B cell (primary cell): ENCODE results near the gene MED22. TPM values are rescaled to one million over a fixed set of nuclear protein-coding genes. Genes with fewer than 3 reads are reported as not detected.
A peak's percentile ranks its signal among the peaks of the same experiment; 100 is the strongest.

ENCODE experiments used
- ATAC-seq: fragments of 200-7000 bp; cut with Tn5 transposase; one replicate; pipeline ENCODE4 v1.10.0; 2021; ENCODE audit warnings: low read depth, mild to moderate bottlenecking, moderate number of reproducible peaks, moderate library complexity
- CTCF ChIA-PET: fragments of 350-600 bp; sonication (Branson Sonifier 250); formaldehyde crosslinking; loops from one replicate; lab custom pipeline; 2021; ENCODE audit warnings: antibody characterized with exemption, inconsistent platforms; lab: Charles Lee
- POLR2A ChIA-PET: fragments of 350-600 bp; sonication (Branson Sonifier 250); formaldehyde crosslinking; loops from one replicate; lab custom pipeline; 2021; ENCODE audit warnings: antibody characterized with exemption; lab: Charles Lee
- DNase-seq: peaks from one replicate; pipeline ENCODE4 v3.0.0; 2013
- H2AFZ ChIP-seq: 2 replicates; pipeline ENCODE4 v1.6.1; 2012; ENCODE audit warnings: mild to moderate bottlenecking, low read depth, low read length; ENCODE audit not compliant: insufficient read depth, poor library complexity, severe bottlenecking
- H3K27ac ChIP-seq, 2 donors: 1 replicate in 1 of 2; 2 replicates in 1 of 2; pipeline ENCODE4 v1.5.1; 2012 to 2013; ENCODE audit warnings: low read length in 2 of 2, mild to moderate bottlenecking in 2 of 2, moderate library complexity in 1 of 2
- H3K27me3 ChIP-seq, 4 experiments: fragments of 200-600 bp in 1 of 4; sonication (generic) in 1 of 4; replicated peaks in 1 of 4; 1 replicate in 2 of 4; 2 replicates in 2 of 4; pipeline versions ENCODE4 v1.6.1 to v1.7.0; 2013 to 2016; ENCODE audit warnings: low read length in 3 of 4, mild to moderate bottlenecking in 2 of 4, mixed read lengths in 1 of 4, moderate library complexity in 1 of 4; ENCODE audit not compliant: insufficient read depth in 4 of 4, control insufficient read depth in 3 of 4; ENCODE audit errors: control extremely low read depth in 1 of 4
- H3K36me3 ChIP-seq, 2 experiments: replicated peaks in 1 of 2; 1 replicate in 1 of 2; 2 replicates in 1 of 2; pipeline versions ENCODE4 v1.6.1 to v1.7.1; 2013; ENCODE audit warnings: low read length in 1 of 2; ENCODE audit not compliant: insufficient read depth in 2 of 2, control insufficient read depth in 1 of 2; ENCODE audit errors: control extremely low read depth in 1 of 2, extremely low read depth in 1 of 2
- H3K4me1 ChIP-seq, 2 donors: fragments of 200-600 bp in 1 of 2; sonication (generic) in 1 of 2; 1 replicate in 1 of 2; 2 replicates in 1 of 2; pipeline versions ENCODE4 v1.5.1 to v1.6.1; 2013 to 2017; ENCODE audit warnings: low read length in 2 of 2; ENCODE audit not compliant: control insufficient read depth in 2 of 2, insufficient read depth in 2 of 2
- H3K4me2 ChIP-seq: replicated peaks from 2 replicates; pipeline ENCODE3; 2012; ENCODE audit warnings: mild to moderate bottlenecking, low read depth, low read length; ENCODE audit not compliant: poor library complexity, severe bottlenecking
- H3K4me3 ChIP-seq, 5 experiments: fragments of 200-600 bp in 1 of 5; sonication (generic) in 1 of 5; 1 replicate in 3 of 5; 2 replicates in 2 of 5; pipeline versions ENCODE4 v1.5.1 to v1.7.0; 2011 to 2016; ENCODE audit warnings: low read length in 4 of 5, mild to moderate bottlenecking in 4 of 5, low read depth in 2 of 5, control low read depth in 1 of 5, moderate library complexity in 1 of 5; ENCODE audit not compliant: insufficient read depth in 1 of 5; ENCODE audit errors: control extremely low read depth in 1 of 5, extremely low read depth in 1 of 5
- H3K79me2 ChIP-seq: fragments of 200-600 bp; sonication (generic); one replicate; pipeline ENCODE4 v1.6.0; 2016; ENCODE audit warnings: low read length; ENCODE audit not compliant: control insufficient read depth, insufficient read depth
- H3K9ac ChIP-seq: fragments of 200-600 bp; sonication (generic); 2 replicates; pipeline ENCODE4 v1.6.1; 2017; ENCODE audit warnings: mild to moderate bottlenecking, low read length, moderate library complexity
- H3K9me3 ChIP-seq, 3 donors: one replicate each; pipeline versions ENCODE4 v1.6.1 to v1.7.1; 2013; ENCODE audit warnings: low read length in 2 of 3; ENCODE audit not compliant: control insufficient read depth in 2 of 3, insufficient read depth in 1 of 3; ENCODE audit errors: control extremely low read depth in 1 of 3
- H4K20me1 ChIP-seq: 2 replicates; pipeline ENCODE4 v1.6.0; 2012; ENCODE audit warnings: mild to moderate bottlenecking, low read length; ENCODE audit not compliant: insufficient read depth, control insufficient read depth, poor library complexity, severe bottlenecking
- H3K27ac Mint-ChIP-seq: one replicate; pipeline ENCODE4 v1.8.0; 2021; ENCODE audit warnings: mixed read lengths
- H3K27me3 Mint-ChIP-seq: one replicate; pipeline ENCODE4 v1.8.0; 2021; ENCODE audit warnings: mixed read lengths
- H3K4me1 Mint-ChIP-seq: one replicate; pipeline ENCODE4 v1.8.0; 2021; ENCODE audit warnings: mixed read lengths
- H3K4me3 Mint-ChIP-seq: one replicate; pipeline ENCODE4 v1.8.0; 2021; ENCODE audit warnings: mixed read lengths
- H3K9me3 Mint-ChIP-seq: one replicate; pipeline ENCODE4 v1.8.0; 2022; ENCODE audit warnings: mixed read lengths; ENCODE audit not compliant: insufficient read depth
- EZH2 ChIP-seq: IDR thresholded peaks from 2 replicates; pipeline ENCODE4 v1.6.1; 2012; ENCODE audit warnings: borderline replicate concordance, low read depth, mild to moderate bottlenecking, moderate library complexity, low read length; ENCODE audit not compliant: insufficient read depth, poor library complexity, severe bottlenecking
- WGBS: methylation state at CpG from one replicate; pipeline ENCODE4 v1.1.5; 2013; ENCODE audit warnings: missing lambda C conversion rate; ENCODE audit not compliant: insufficient coverage; 5-methylcytosine and 5-hydroxymethylcytosine counted together
- intact Hi-C: fragments of 100-400 bp; cut with micrococcal nuclease; formaldehyde crosslinking; loops from one replicate; pipeline ENCODE4 v1.10.0; 2022
- polyA plus RNA-seq: library from polyadenylated mRNA; depleted of rRNA; stranded (reverse); fragments of >200 nt; gene quantifications from 2 replicates; pipeline ENCODE4 v1.2.3, GENCODE V29; 2012
- total RNA-seq, 2 donors: library from RNA; stranded (reverse); fragments of 120-200 nt in 1 of 2; gene quantifications; 1 replicate in 1 of 2; 2 replicates in 1 of 2; pipeline versions ENCODE4 v1.2.3 to v1.2.4, GENCODE V29; 2013 to 2022
- TF ChIP-seq, protein P1 (sequence below): fragments of 200-600 bp; IDR thresholded peaks from one replicate; pipeline ENCODE4 v1.8.0; 2022; ENCODE audit warnings: antibody characterized with exemption, mild to moderate bottlenecking

The MED22 gene
- total and polyA plus RNA-seq, 2 donors (not counting 1 experiment from before 2014, with no cell fraction given): 44.9 to 50.4 TPM

DNA sequence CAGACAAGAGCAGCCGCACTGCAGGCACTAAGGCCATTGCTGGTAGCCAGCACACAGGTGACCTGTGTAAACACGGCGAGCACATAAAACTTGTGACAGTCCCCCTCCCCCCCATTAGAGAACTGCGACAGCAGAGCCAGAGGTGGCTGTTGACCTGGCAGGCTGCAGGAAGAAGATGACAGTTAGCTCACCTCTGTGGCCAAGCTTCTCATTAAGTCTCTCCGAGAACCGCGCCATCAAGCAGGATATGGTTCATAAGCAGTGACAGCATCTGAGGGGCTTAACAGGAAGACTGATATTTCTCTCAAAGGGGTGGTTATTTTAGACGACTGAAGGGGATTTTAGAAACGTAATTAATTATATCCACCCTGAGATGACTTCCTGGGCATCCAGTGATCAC is 22.8 kb upstream of the MED22 start:
- H3K4me1 ChIP-seq: peaks cover 33 to 52% of the 10 kb centered on the region in 2 donors
- ATAC-seq (no peak), DNase-seq (no peak)
- H3K9me3 ChIP-seq: no peaks in the 10 kb centered on the region
- H3K4me3 ChIP-seq: no peak overlapping the region
- H3K9me3 Mint-ChIP-seq: no peaks in the 10 kb centered on the region
- peak overlapping the region; percentile 22 for H3K27ac Mint-ChIP-seq
- H3K27me3 Mint-ChIP-seq: no peaks in the 10 kb centered on the region
- H3K4me3 Mint-ChIP-seq: peak overlapping the region; percentile 18
- TF ChIP-seq, protein P1, sequence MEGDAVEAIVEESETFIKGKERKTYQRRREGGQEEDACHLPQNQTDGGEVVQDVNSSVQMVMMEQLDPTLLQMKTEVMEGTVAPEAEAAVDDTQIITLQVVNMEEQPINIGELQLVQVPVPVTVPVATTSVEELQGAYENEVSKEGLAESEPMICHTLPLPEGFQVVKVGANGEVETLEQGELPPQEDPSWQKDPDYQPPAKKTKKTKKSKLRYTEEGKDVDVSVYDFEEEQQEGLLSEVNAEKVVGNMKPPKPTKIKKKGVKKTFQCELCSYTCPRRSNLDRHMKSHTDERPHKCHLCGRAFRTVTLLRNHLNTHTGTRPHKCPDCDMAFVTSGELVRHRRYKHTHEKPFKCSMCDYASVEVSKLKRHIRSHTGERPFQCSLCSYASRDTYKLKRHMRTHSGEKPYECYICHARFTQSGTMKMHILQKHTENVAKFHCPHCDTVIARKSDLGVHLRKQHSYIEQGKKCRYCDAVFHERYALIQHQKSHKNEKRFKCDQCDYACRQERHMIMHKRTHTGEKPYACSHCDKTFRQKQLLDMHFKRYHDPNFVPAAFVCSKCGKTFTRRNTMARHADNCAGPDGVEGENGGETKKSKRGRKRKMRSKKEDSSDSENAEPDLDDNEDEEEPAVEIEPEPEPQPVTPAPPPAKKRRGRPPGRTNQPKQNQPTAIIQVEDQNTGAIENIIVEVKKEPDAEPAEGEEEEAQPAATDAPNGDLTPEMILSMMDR: no peak
- no peak for TF ChIP-seq EZH2
- WGBS: 69% methylated on average over 5 of the region's 9 CpGs
- H3K4me2 ChIP-seq: peak overlapping the region; percentile 41
- H3K27me3 ChIP-seq: no peaks in the 10 kb centered on the region
- ChIA-PET POLR2A (no interaction called here), CTCF (interaction anchor here (1.0 to 2.5 kb wide), 3 partner anchors 14 to 184 kb away, joined by 3 to 11 read pairs (median 7); partner anchors contain the start of genes SURF1 and SURF2)
- H3K27ac ChIP-seq: peak overlapping the region in 1 of 2 donors; percentile 51
- peaks cover 0 to 48% of the 10 kb centered on the region in 2 experiments for H3K36me3 ChIP-seq
- intact Hi-C loops: no loop called here
- no peak overlapping the region for H2AFZ ChIP-seq
- peaks cover 100% of the 10 kb centered on the region for H3K79me2 ChIP-seq
- H3K9ac ChIP-seq: no peak overlapping the region
- peaks cover 98% of the 10 kb centered on the region for H4K20me1 ChIP-seq
- H3K4me1 Mint-ChIP-seq: peaks cover 57% of the 10 kb centered on the region

DNA sequence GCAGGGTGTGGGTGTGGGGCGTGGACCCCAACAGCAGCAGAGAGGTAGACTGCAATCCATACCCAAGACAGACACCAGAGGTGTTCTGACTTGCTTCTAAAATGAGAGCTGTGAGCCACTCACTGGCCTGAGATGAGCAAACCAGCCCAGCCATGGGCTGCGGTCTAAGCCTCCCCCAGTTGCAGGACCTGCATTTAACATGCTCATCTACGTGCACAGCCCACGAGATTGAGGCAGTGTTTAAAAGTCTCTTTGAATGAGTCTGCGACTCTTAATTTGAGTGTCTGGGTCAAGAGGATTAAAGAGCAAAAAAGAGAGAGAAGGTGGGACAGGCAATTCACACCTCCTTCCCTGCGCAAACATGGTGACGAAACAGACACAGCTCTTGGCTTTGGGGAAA is 22.0 kb upstream of the MED22 start:
- Histone ChIP-seq H3K4me2 (no peak overlapping the region), H2AFZ (no peak overlapping the region), H3K79me2 (peaks cover 94% of the 10 kb centered on the region), H4K20me1 (peaks cover 98% of the 10 kb centered on the region), H3K27ac (no peak overlapping the region), H3K36me3 (peaks cover 0 to 56% of the 10 kb centered on the region in 2 experiments), H3K27me3 (no peaks in the 10 kb centered on the region), H3K4me1 (peaks cover 31 to 47% of the 10 kb centered on the region in 2 donors), H3K9me3 (no peaks in the 10 kb centered on the region), H3K9ac (no peak overlapping the region), H3K4me3 (no peak overlapping the region)
- Mint-ChIP-seq H3K4me3 (no peak overlapping the region), H3K27me3 (no peaks in the 10 kb centered on the region), H3K9me3 (no peaks in the 10 kb centered on the region), H3K27ac (no peak overlapping the region), H3K4me1 (peaks cover 55% of the 10 kb centered on the region)
- CTCF ChIA-PET: no interaction called here
- ATAC-seq: no peak
- intact Hi-C loops: no loop called here
- POLR2A ChIA-PET: no interaction called here
- WGBS: 88% methylated on average over 5 of the region's 7 CpGs
- no peak for DNase-seq
- no peak for TF ChIP-seq EZH2
- TF ChIP-seq, protein P1: no peak
